ENCODE measurements around the gene COL7A1. TPM values are rescaled to one million over a fixed set of nuclear protein-coding genes. Genes with fewer than 3 reads are reported as not detected.

COL7A1 gene
- total RNA-seq, 2 donors from 2014 or later, result 4.2 to 5.3 TPM

- DNase-seq (ENCODE audit: low spot score), result peak; percentile 93
- intact Hi-C loops (cut with DNase I), result no loop called here
These were observed 495 bp upstream of the COL7A1 start for GRCh38 chr3:48595526-48596121.

GRCh38 chr3:48594417-48595049, 596 bp downstream of the COL7A1 start:
- intact Hi-C loops (cut with DNase I), result no loop called here
- DNase-seq (ENCODE audit: low spot score), result no peak

- intact Hi-C loops (cut with DNase I), result no loop called here
These were observed 1.8 kb downstream of the COL7A1 start for GRCh38 chr3:48593337-48593736.

GRCh38 chr3:48592519-48593087, 2.5 kb downstream of the COL7A1 start:
- intact Hi-C loops (cut with DNase I), result no loop called here
- DNase-seq (ENCODE audit: low spot score), result no peak

More at GRCh38 chr3:48593337-48593736, 1.8 kb downstream of the COL7A1 start:
- DNase-seq (ENCODE audit: low spot score), result no peak

- intact Hi-C loops (cut with DNase I), result no loop called here
- DNase-seq (ENCODE audit: low spot score), result no peak
These were observed 3.1 kb downstream of the COL7A1 start for GRCh38 chr3:48591886-48592518.

- intact Hi-C loops (cut with DNase I), result no loop called here
- DNase-seq (ENCODE audit: low spot score), result no peak
These were observed 3.7 kb downstream of the COL7A1 start for GRCh38 chr3:48591436-48591835.

- DNase-seq (ENCODE audit: low spot score), result no peak
- intact Hi-C loops (cut with DNase I), result no loop called here
These were observed 6.9 kb downstream of the COL7A1 start for GRCh38 chr3:48588230-48588629.

GRCh38 chr3:48587686-48588085, 7.4 kb downstream of the COL7A1 start:
- DNase-seq (ENCODE audit: low spot score), result no peak
- intact Hi-C loops (cut with DNase I), result no loop called here

GRCh38 chr3:48585411-48585810, 9.7 kb downstream of the COL7A1 start:
- intact Hi-C loops (cut with DNase I), result no loop called here
- DNase-seq (ENCODE audit: low spot score), result no peak

GRCh38 chr3:48584836-48585235, 10.3 kb downstream of the COL7A1 start:
- intact Hi-C loops (cut with DNase I), result no loop called here
- DNase-seq (ENCODE audit: low spot score), result no peak

- intact Hi-C loops (cut with DNase I), result no loop called here
These were observed 13.3 kb downstream of the COL7A1 start for GRCh38 chr3:48581621-48582481.

GRCh38 chr3:48576647-48577046, 18.5 kb downstream of the COL7A1 start:
- intact Hi-C loops (cut with DNase I), result no loop called here
- no peak for DNase-seq (ENCODE audit: low spot score)

More at GRCh38 chr3:48581621-48582481, 13.3 kb downstream of the COL7A1 start:
- no peak for DNase-seq (ENCODE audit: low spot score)

GRCh38 chr3:48575366-48575765, 19.8 kb downstream of the COL7A1 start:
- intact Hi-C loops (cut with DNase I), result no loop called here

GRCh38 chr3:48573973-48574585, 21.1 kb downstream of the COL7A1 start:
- no peak for DNase-seq (ENCODE audit: low spot score)
- intact Hi-C loops (cut with DNase I), result no loop called here

More at GRCh38 chr3:48575366-48575765, 19.8 kb downstream of the COL7A1 start:
- no peak for DNase-seq (ENCODE audit: low spot score)

GRCh38 chr3:48572517-48572916, 22.6 kb downstream of the COL7A1 start:
- intact Hi-C loops (cut with DNase I), result no loop called here
- DNase-seq (ENCODE audit: low spot score), result no peak

- intact Hi-C loops (cut with DNase I), result no loop called here
- no peak for DNase-seq (ENCODE audit: low spot score)
These were observed 23.2 kb downstream of the COL7A1 start for GRCh38 chr3:48571938-48572337.

- intact Hi-C loops (cut with DNase I), result no loop called here
- DNase-seq (ENCODE audit: low spot score), result no peak
These were observed 25.2 kb downstream of the COL7A1 start for GRCh38 chr3:48569808-48570450.

- DNase-seq (ENCODE audit: low spot score), result no peak
- intact Hi-C loops (cut with DNase I), result no loop called here
These were observed 25.7 kb downstream of the COL7A1 start for GRCh38 chr3:48569400-48569799.

GRCh38 chr3:48568476-48568875, 26.7 kb downstream of the COL7A1 start:
- intact Hi-C loops (cut with DNase I), result no loop called here
- no peak for DNase-seq (ENCODE audit: low spot score)

Data from posterior vena cava (tissue), 2 donors.